HG03025 (cell line): ENCODE data around the gene APAF1.
"Not testable (repeated sequence)": the region's sequence is repeated elsewhere in the genome, so short reads cannot be mapped to it uniquely, and the experiment has no call there.

ENCODE experiments used
- ATAC-seq: cut with Tn5 transposase; IDR thresholded peaks from one replicate; pipeline ENCODE4 v1.9.1; 2021; ENCODE audit warnings: mild to moderate bottlenecking, moderate library complexity; ENCODE audit not compliant: unreplicated experiment, low FRiP score

Gene APAF1

DNA sequence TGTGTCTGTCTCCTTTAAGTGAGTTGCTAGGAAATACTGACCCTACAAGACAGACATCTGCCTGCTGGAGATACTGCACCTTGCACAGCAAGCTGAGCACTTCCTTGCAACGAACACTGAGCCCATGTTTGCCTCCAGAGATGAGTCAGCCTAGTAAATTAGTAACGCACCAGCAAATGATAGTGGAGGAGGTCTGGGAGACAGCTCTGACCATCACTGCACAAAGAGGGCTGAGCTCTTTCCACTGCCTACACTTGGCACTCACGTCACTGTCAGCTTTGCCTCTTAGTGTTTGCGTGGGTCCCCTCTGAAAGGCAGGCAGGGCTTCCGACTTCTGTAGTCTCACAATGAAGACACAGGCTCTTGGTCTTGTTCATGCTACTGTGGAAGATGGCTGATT is 109.0 kb downstream of the APAF1 start:
- ATAC-seq = peak; percentile 98

DNA sequence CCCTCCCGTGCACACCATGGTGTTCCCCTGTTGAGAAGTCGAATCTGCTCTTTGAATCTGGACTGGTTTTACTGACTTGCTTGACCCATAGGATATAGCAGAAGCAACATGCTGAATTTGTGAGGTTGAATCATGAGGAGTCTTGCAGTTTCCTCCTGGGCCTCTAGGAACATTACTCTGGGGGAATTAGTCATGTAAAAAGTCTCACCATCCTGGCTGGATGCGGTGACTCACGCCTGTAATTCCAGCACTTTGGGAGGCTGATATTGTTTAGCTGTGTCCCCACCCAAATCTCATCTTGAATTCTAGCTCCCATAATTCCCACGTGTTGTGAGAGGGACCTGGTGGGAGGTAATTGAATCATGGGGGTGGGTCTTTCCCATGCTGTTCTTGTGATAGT is 110.8 kb downstream of the APAF1 start:
- ATAC-seq = not testable (repeated sequence)

GRCh38 chr12:98757455-98757854 is 112.4 kb downstream of the APAF1 start:
- ATAC-seq = no peak

DNA sequence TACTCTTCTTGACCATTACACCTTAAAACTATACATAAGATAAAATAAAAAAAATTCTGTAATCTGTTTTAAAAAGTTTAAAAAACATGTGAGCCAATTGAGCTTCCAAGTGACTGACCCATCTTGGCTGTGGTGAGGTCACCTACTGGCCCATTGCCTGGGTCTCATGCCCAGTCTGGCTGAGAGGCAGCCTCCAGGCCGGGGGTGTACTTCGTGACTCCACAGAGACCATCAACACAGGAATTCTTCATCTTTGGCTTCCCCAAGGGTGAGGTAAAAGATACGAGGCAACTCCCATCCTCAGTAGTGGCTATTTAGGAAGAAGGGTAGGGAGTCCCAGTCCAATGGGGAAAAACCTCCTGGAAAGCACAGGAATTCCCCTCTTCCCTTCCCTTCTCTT is 113.2 kb downstream of the APAF1 start:
- ATAC-seq = no peak

DNA sequence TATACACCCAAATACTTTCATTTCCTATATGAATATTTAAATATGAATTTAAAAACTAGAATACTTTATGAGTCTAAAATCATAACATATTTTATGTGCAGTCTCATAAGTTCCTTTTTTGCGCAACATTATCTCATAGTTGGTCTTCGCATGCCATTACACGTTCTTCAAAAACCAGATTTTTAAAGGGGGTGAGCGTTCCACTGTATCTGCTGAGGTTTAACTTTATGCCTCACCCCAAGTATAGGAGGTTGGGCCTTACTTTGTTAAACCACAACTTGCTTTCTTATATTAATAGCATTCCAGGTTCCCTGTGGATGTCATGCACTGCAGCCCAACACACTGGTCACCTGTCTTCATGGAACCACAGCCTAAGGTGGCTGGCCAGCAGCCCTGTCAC is 118.6 kb downstream of the APAF1 start:
- no peak for ATAC-seq

DNA sequence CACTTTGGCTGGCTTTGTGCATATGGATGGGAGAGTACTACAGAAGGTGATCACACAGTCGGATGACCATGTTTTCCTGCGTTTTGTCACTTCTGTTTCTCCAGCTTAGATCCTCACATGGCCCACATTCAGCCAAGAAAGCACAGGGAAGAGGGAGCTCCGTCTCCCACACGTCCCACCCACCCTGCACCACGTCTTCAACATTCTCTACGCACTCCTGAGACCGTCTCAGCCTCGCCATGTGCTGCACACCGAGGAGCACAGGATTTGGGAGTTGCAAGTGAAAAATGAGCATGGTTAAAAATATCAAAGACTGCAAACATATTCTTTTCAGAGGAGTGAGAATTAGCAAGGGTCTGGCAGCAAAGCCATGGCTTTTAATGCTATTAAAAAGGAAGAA is 122.2 kb downstream of the APAF1 start:
- ATAC-seq = no peak

GRCh38 chr12:98769068-98769467 is 124.0 kb downstream of the APAF1 start:
- no peak for ATAC-seq

GRCh38 chr12:98770230-98770629 is 125.1 kb downstream of the APAF1 start:
- no peak for ATAC-seq

GRCh38 chr12:98771811-98772752 is 127.0 kb downstream of the APAF1 start:
- no peak for ATAC-seq

DNA sequence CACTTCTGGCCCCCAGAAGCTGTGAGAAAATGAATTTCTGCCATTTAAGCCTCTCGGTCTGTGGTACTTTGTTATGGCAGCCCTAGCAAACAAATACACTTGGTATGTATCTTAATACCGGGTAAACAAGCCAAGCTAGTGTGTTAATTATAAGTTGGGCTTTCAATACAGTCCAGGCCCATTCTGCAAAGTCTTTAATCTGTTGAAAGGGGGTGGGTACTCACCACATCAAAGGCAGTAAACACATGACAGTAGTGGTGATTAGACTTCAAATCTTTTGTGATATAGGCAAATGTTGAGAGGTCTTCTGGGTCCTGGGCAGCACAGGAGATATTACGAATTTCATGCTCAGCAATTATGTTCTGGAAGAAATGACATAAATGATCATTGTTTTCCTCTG is 127.7 kb downstream of the APAF1 start:
- no peak for ATAC-seq

- ATAC-seq = no peak
These were observed 135.2 kb downstream of the APAF1 start for GRCh38 chr12:98780261-98780660.

DNA sequence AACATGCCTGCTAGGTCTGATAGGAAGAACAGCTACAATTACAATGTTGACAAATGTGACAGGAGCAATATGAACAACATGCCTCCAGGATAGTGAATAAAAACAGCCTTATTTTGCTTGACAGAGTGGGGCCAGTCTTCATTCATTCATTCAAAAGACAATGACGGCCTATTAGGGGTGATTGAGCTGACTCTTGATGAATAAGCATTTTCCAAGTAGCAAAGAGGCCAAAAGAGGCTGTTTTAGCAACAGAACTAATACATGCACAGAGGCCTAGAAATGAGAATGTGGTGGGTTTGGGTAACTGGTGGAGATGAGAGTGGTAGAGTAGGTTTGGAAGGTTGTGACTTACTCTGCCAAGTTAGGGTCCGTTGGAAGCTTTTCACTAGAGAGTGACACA is 138.3 kb downstream of the APAF1 start:
- ATAC-seq = no peak
